Measurements from ENCODE around the gene SH3TC1.

The SH3TC1 gene

GRCh38 chr4:8250637-8251036 is 51.5 kb downstream of the SH3TC1 start:
- DNase-seq (ENCODE audit: low read depth), result no peak
- TF ChIP-seq POLR2A (IDR thresholded peaks at IDR 0.05; ENCODE audit: extremely low read depth, insufficient read length) (no peak), MAX (IDR thresholded peaks at IDR 0.05; ENCODE audit: low read depth, low read length) (no peak), MYC (IDR thresholded peaks at IDR 0.05; ENCODE audit: low read depth, low read length) (no peak), CTCF (IDR thresholded peaks at IDR 0.05; ENCODE audit: low read depth, low read length) (no peak)
- no peak overlapping the region for H3K4me3 ChIP-seq (ENCODE audit: low read depth, low read length)

GRCh38 chr4:8251110-8251883 is 52.2 kb downstream of the SH3TC1 start:
- TF ChIP-seq POLR2A (IDR thresholded peaks at IDR 0.05; ENCODE audit: extremely low read depth, insufficient read length) (no peak), MAX (IDR thresholded peaks at IDR 0.05; ENCODE audit: low read depth, low read length) (no peak), MYC (IDR thresholded peaks at IDR 0.05; ENCODE audit: low read depth, low read length) (no peak)
- DNase-seq (ENCODE audit: low read depth), result no peak
- H3K4me3 ChIP-seq (ENCODE audit: low read depth, low read length), result no peak overlapping the region

GRCh38 chr4:8252301-8253173 is 53.4 kb downstream of the SH3TC1 start:
- TF ChIP-seq MYC (IDR thresholded peaks at IDR 0.05; ENCODE audit: low read depth, low read length), result peak; percentile 41; the same call in 1 of the 2 replicates
- TF ChIP-seq CTCF (IDR thresholded peaks at IDR 0.05; ENCODE audit: low read depth, low read length), result no peak
- peak; percentile 89 for DNase-seq (ENCODE audit: low read depth)
- H3K4me3 ChIP-seq (ENCODE audit: low read depth, low read length), result no peak overlapping the region

- DNase-seq (ENCODE audit: low read depth), result no peak
- no peak overlapping the region for H3K4me3 ChIP-seq (ENCODE audit: low read depth, low read length)
- TF ChIP-seq MYC (IDR thresholded peaks at IDR 0.05; ENCODE audit: low read depth, low read length) (no peak), CTCF (IDR thresholded peaks at IDR 0.05; ENCODE audit: low read depth, low read length) (no peak)
These were observed 55.0 kb downstream of the SH3TC1 start for GRCh38 chr4:8254076-8254475.

- DNase-seq (ENCODE audit: low read depth), result no peak
- H3K4me3 ChIP-seq (ENCODE audit: low read depth, low read length), result no peak overlapping the region
- TF ChIP-seq MYC (IDR thresholded peaks at IDR 0.05; ENCODE audit: low read depth, low read length), result no peak
- no peak for TF ChIP-seq MAX (IDR thresholded peaks at IDR 0.05; ENCODE audit: low read depth, low read length)
- no peak for TF ChIP-seq POLR2A (IDR thresholded peaks at IDR 0.05; ENCODE audit: extremely low read depth, insufficient read length)
- TF ChIP-seq CTCF (IDR thresholded peaks at IDR 0.05; ENCODE audit: low read depth, low read length), result no peak
These were observed 56.8 kb downstream of the SH3TC1 start for GRCh38 chr4:8255698-8256441.

GRCh38 chr4:8257854-8258253 is 58.8 kb downstream of the SH3TC1 start:
- no peak for DNase-seq (ENCODE audit: low read depth)
- TF ChIP-seq POLR2A (IDR thresholded peaks at IDR 0.05; ENCODE audit: extremely low read depth, insufficient read length) (no peak), MYC (IDR thresholded peaks at IDR 0.05; ENCODE audit: low read depth, low read length) (no peak), MAX (IDR thresholded peaks at IDR 0.05; ENCODE audit: low read depth, low read length) (no peak), CTCF (IDR thresholded peaks at IDR 0.05; ENCODE audit: low read depth, low read length) (no peak)
- H3K4me3 ChIP-seq (ENCODE audit: low read depth, low read length), result no peak overlapping the region
